HG03342 (cell line): ENCODE data around the gene BANF2.
"Not testable (repeated sequence)": the region's sequence is repeated elsewhere in the genome, so short reads cannot be mapped to it uniquely, and the experiment has no call there.

Source experiments
- ATAC-seq: cut with Tn5 transposase; IDR thresholded peaks from one replicate; pipeline ENCODE4 v1.9.1; 2021; ENCODE audit warnings: mild to moderate bottlenecking, moderate library complexity; ENCODE audit not compliant: unreplicated experiment

BANF2 gene

GRCh38 chr20:17761604-17762003 is 61.8 kb downstream of the BANF2 start:
- ATAC-seq = no peak

- no peak for ATAC-seq
These were observed 62.6 kb downstream of the BANF2 start for GRCh38 chr20:17762243-17762872.

DNA sequence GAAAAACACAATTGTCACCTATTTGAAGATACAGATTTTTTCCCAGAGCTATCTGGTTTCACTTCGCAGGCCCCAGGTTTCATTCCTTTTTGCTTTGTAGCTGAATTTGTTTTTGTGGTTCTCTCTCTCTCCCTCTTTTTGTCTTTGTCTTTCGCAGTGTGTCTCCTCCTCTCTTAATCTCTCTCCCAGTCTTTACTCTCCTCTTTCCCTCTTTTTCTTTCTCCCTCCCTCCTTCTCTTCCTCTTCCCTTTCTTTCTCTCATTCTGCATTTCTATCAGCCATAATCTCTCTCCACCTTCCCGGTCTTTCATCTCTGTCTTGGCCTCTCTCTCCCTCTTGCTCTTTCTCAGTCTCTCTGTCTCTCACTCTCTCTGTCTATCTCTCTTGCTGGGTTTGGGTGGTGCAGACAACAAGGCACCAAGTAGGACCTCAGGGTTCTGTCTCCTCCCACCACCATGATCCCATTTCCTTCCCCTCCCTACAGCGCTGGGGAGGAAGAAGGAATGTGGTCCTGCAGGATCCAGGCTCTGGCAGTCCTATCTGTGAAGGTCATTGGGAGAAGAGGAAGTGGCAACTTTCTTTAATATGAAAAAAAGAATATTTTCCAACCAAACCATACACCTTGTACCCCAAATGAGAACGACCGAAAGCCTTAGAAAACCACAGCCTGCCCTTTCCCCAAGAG is 63.2 kb downstream of the BANF2 start:
- no peak for ATAC-seq

GRCh38 chr20:17765017-17765416 is 65.3 kb downstream of the BANF2 start:
- ATAC-seq = no peak

DNA sequence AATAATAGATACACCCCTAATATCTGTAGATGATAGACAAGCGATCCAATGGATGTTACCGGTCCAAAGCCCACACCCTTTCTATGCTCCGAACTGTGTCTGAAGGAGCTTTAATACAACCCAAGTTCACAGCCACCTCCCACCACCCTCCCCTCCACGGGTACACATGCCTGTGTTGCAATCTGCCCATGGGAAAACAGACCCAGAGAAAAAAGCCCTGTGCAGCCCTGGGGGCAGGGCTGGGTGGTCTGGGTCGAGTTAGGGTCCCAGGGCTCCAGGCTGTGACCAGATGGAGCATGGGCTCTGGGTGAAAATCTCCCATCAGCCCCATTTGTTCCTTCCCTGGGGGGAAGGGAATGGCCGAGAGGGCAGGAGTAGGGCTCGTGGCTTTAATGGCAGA is 65.8 kb downstream of the BANF2 start:
- no peak for ATAC-seq

- no peak for ATAC-seq
These were observed 66.5 kb downstream of the BANF2 start for GRCh38 chr20:17766226-17766625.

GRCh38 chr20:17767624-17768023 is 67.9 kb downstream of the BANF2 start:
- ATAC-seq = no peak

- ATAC-seq = no peak
These were observed 68.5 kb downstream of the BANF2 start for GRCh38 chr20:17768271-17768670.

DNA sequence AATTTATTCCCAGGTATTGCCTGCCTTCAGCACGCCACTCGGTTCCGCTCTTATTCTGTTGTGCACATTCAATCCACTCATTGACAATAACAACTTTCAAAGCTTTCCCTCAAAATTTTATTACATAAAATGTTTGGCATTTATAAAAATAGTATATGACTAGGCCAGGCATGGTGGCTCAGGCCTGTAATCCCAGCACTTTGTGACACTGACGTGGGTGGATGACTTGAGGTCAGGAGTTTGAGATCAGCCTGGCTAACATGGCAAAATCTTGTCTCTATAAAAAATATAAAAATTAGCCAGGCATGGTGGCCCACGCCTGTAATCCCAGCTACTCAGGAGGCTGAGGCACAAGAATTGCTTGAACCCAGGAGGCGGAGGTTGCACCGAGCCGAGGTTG is 70.0 kb downstream of the BANF2 start:
- ATAC-seq = not testable (repeated sequence)

DNA sequence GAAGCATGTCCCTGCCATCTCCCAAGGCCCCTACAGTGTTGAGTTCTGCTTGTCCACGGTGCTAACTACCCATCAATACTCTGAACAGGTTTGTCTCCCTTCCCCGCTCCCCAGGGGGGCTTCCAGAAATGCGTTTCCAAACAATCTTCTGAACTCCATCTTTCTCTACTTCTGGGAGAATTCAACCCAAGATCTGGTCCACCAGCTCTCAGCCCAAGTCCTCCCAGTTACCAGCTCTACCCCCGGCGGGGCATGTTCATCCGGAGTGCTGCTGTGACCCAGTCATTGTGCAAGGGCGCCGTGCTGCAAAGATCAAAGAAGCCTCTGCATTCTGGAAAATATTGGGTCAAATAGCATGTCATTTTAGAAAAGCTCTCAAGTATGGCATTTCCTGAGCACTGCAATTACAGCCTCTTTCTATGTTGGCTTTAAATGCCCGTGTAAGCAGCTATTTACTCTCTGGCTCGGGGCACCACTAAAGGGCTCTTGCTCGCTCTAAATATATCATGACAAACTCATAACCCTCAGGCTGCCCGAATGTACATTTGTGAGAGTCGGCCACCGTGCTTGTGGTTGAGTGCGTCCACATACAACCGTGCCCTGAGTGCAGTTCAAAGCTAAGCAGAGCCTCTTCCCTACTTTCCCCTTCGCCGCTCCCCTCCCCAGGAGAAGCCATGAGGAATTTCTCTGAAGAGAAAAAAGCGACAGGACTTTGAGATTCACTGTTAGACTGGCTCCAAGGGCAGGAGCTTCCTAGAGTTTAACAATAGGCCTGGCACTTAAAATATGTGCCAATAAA is 71.6 kb downstream of the BANF2 start:
- no peak for ATAC-seq

DNA sequence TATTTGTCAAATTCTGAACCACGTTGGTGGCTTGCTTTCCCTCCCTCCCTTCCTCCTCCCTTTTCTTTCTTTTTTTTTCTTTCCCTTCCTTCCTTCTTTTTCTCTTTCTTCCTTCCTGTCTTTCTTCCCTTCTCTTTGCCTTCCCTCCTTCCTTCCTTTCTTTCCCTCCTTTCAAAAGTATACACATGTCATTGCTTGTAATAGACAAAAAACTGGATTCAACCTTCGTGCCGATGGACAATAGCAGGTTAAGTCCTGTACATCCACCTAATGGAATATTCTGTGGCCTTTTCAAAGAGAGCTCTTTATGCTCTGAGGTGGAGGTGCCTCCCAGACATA is 72.2 kb downstream of the BANF2 start:
- ATAC-seq = no peak

DNA sequence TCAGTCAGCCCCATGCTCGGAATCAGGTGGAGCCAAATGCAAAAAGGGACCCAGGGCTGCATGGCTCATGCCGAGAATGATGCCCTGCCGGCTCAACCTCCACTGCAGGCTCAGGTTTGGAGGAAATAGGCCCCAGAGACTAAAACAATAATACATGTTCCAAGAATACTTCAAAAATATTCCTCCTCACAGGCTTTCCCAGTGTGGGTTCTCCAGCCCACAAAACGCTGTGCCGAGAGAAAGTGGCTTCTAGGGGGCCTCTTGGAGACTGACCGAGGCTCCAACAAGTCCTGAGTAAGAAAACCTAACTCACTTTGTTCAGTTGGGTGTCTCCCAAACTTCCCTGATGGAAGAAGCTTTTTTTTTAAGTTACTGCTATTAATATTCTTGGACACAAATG is 73.9 kb downstream of the BANF2 start:
- no peak for ATAC-seq

DNA sequence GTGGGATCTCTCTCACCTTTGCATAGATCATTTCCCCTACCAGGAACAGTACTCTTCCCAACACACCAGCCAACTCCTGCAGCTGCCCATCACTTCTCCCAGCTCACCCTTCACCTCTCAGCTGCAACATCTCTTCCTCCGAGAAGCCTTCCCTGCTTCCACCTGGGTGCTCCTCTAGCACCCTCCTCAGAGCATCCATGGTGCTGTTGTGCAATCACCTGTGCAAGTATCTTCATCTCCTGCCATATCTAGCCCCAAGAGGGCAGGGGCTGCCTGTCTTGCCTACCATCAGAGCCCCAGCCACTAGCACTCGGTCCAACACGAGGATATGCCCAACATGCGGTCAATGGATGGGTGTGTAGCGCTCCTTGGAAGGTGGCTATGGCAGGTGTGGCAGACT is 75.8 kb downstream of the BANF2 start:
- no peak for ATAC-seq

DNA sequence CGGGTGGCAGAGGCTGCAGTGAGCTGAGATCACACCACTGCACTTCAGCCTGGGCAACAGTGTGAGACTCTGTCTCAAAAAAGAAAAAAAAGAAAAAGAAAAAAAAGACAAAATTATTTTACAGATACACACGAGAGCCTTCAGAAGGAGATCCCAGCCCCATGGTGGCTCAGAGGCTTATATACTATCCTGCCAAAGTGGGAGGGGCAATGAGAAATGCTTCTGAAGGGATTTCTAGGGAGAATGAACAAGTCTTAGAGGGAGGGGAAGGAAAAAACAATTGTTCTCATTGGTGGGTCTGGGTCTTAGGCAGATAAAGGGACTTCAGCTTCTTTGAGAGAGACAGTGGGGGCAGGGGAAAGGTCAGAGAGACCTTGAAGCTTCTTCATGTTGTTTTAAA is 76.8 kb downstream of the BANF2 start:
- ATAC-seq = no peak

DNA sequence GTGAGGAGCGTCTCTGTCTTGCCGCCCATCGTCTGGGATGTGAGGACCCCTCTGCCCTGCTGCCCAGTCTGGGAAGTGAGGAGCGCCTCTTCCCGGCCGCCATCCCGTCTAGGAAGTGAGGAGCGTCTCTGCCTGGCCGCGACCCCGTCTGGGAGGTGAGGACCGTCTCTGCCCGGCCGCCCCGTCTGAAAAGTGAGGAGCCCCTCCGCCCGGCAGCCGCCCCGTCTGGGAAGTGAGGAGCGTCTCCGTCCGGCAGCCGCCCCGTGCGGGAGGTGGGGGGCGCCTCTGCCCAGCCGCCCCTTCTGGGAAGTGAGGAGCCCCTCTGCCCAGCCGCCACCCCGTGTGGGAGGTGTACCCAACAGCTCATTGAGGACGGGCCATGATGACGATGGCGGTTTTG is 79.2 kb downstream of the BANF2 start:
- not testable (repeated sequence) for ATAC-seq

DNA sequence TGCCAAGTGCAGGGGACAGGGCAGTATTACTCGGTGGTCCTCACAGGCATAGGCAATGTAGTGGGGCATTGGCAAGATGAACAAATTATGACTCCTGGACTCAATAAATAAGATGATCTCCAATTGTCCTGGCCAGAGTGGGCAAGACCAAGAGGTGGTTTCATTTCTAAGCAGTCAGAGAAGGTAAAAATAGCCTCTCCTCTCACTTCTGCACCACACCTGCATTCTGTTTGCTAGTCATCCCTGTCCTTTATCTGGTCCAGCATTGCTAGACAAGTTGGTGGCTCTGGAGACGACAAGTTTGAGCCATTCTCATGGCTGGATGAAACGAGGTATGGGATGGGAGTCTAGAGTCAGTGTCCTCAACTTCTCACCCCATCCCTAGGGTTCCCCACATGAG is 83.0 kb downstream of the BANF2 start:
- ATAC-seq = peak; percentile 80

GRCh38 chr20:17783671-17784070 is 83.9 kb downstream of the BANF2 start:
- ATAC-seq = no peak

- ATAC-seq = no peak
These were observed 85.2 kb downstream of the BANF2 start for GRCh38 chr20:17785007-17785406.
